Measurements from ENCODE around the gene TGM2. TPM values are rescaled to one million over a fixed set of nuclear protein-coding genes. Genes with fewer than 3 reads are reported as not detected.

The TGM2 gene
- total and polyA plus RNA-seq, 12 donors = 146 to 993 (median 463) TPM

GRCh38 chr20:38150335-38151170 is 14.5 kb downstream of the TGM2 start:
- DNase-seq = no peak
- peaks cover 13 to 74% (median 62%) of the 10 kb centered on the region in 9 donors for H3K4me1 ChIP-seq
- H3K27ac ChIP-seq = peak overlapping the region in 7 of 10 donors; percentile 5 to 96 (median 81)
- 91 to 94% methylated on average over 8 of the region's 8 CpGs for WGBS, 2 donors
- no peaks in the 10 kb centered on the region for H3K9me3 ChIP-seq
- H3K27me3 ChIP-seq = no peaks in the 10 kb centered on the region
- H3K36me3 ChIP-seq = peaks cover 0 to 90% (median 70%) of the 10 kb centered on the region in 9 donors
- intact Hi-C loops (cut with DNase I) = no loop called here
- no peak for ATAC-seq
- TF ChIP-seq CTCF (IDR thresholded peaks at IDR 0.05) = no peak
- H3K4me3 ChIP-seq = no peak overlapping the region

- WGBS, 2 donors = 87 to 90% methylated on average over 9 of the region's 9 CpGs
- TF ChIP-seq CTCF (IDR thresholded peaks at IDR 0.05) = no peak
- Histone ChIP-seq H3K4me3 (no peak overlapping the region), H3K36me3 (peaks cover 0 to 88% (median 66%) of the 10 kb centered on the region in 9 donors), H3K27ac (peak overlapping the region in 8 of 10 donors; percentile 5 to 57 (median 44)), H3K27me3 (no peaks in the 10 kb centered on the region), H3K9me3 (no peaks in the 10 kb centered on the region), H3K4me1 (peaks cover 28 to 74% (median 64%) of the 10 kb centered on the region in 9 donors)
- intact Hi-C loops (cut with DNase I) = no loop called here
- DNase-seq = no peak
- no peak for ATAC-seq
These were observed 16.6 kb downstream of the TGM2 start for GRCh38 chr20:38148328-38149102.

- no peaks in the 10 kb centered on the region for H3K27me3 ChIP-seq
- peaks cover 25 to 74% (median 64%) of the 10 kb centered on the region in 9 donors for H3K4me1 ChIP-seq
- peaks cover 0 to 90% (median 71%) of the 10 kb centered on the region in 9 donors for H3K36me3 ChIP-seq
- intact Hi-C loops (cut with DNase I) = no loop called here
- ATAC-seq (no peak), DNase-seq (no peak)
- no peak for TF ChIP-seq CTCF (IDR thresholded peaks at IDR 0.05)
- 86 to 92% methylated on average over 14 of the region's 14 CpGs for WGBS, 2 donors
- H3K4me3 ChIP-seq = no peak overlapping the region
- peak overlapping the region in 7 of 10 donors; percentile 11 to 57 (median 45) for H3K27ac ChIP-seq
- H3K9me3 ChIP-seq = no peaks in the 10 kb centered on the region
These were observed 17.3 kb downstream of the TGM2 start for GRCh38 chr20:38147751-38148150.

DNA sequence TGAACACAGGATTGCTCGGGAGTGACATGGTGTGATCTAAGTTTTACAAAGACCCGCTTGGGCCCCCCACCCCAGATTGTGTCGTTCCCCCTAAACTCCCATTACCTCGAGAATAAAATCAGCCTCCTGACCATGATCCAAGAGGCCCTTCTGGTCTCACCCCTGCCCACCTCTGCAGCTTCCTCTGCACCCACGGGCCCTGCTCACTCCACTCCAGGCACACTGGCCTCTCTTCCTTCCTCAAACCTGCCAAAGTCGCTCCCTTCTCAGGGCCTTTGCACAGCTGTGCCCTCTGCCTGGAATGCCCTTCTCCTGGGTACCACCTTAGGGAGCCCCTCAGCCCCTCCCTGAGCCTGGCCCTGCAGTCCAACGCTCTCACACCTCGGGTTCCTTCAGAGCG is 17.9 kb downstream of the TGM2 start:
- Histone ChIP-seq H3K27me3 (no peaks in the 10 kb centered on the region), H3K4me3 (no peak overlapping the region), H3K9me3 (no peaks in the 10 kb centered on the region), H3K27ac (peak overlapping the region in 1 of 10 donors; percentile 5), H3K4me1 (peaks cover 23 to 72% (median 62%) of the 10 kb centered on the region in 9 donors), H3K36me3 (peaks cover 0 to 96% (median 75%) of the 10 kb centered on the region in 9 donors)
- 80 to 82% methylated on average over 9 of the region's 9 CpGs for WGBS, 2 donors
- no peak for DNase-seq
- ATAC-seq = no peak
- intact Hi-C loops (cut with DNase I) = no loop called here
- no peak for TF ChIP-seq CTCF (IDR thresholded peaks at IDR 0.05)
